ENCODE measurements around the gene SLC13A3.

Gene SLC13A3

GRCh38 chr20:46605978-46606816 is 45.1 kb downstream of the SLC13A3 start:
- DNase-seq (ENCODE audit: low read depth), result no peak

- no peak for DNase-seq (ENCODE audit: low read depth)
Observed at GRCh38 chr20:46605181-46605580, 46.1 kb downstream of the SLC13A3 start.

- DNase-seq (ENCODE audit: low read depth), result no peak
Observed at GRCh38 chr20:46604551-46605133, 46.6 kb downstream of the SLC13A3 start.

- DNase-seq (ENCODE audit: low read depth), result no peak
Observed at GRCh38 chr20:46602429-46602828, 48.8 kb downstream of the SLC13A3 start.

GRCh38 chr20:46601603-46602122 is 49.6 kb downstream of the SLC13A3 start:
- no peak for DNase-seq (ENCODE audit: low read depth)

- no peak for DNase-seq (ENCODE audit: low read depth)
Observed at GRCh38 chr20:46600286-46600752, 50.9 kb downstream of the SLC13A3 start.

- no peak for DNase-seq (ENCODE audit: low read depth)
Observed at GRCh38 chr20:46599227-46599987, 51.9 kb downstream of the SLC13A3 start.

GRCh38 chr20:46595933-46596332 is 55.3 kb downstream of the SLC13A3 start:
- DNase-seq (ENCODE audit: low read depth), result no peak

- no peak for DNase-seq (ENCODE audit: low read depth)
Observed at GRCh38 chr20:46594725-46595124, 56.5 kb downstream of the SLC13A3 start.

- no peak for DNase-seq (ENCODE audit: low read depth)
Observed at GRCh38 chr20:46592580-46593362, 58.5 kb downstream of the SLC13A3 start.

- no peak for DNase-seq (ENCODE audit: low read depth)
Observed at GRCh38 chr20:46590443-46590842, 60.8 kb downstream of the SLC13A3 start.

GRCh38 chr20:46588532-46589511 is 62.4 kb downstream of the SLC13A3 start:
- no peak for DNase-seq (ENCODE audit: low read depth)

GRCh38 chr20:46587986-46588385 is 63.3 kb downstream of the SLC13A3 start:
- DNase-seq (ENCODE audit: low read depth), result no peak

- no peak for DNase-seq (ENCODE audit: low read depth)
Observed at GRCh38 chr20:46586724-46587123, 64.5 kb downstream of the SLC13A3 start.

- DNase-seq (ENCODE audit: low read depth), result no peak
Observed at GRCh38 chr20:46584508-46584907, 66.8 kb downstream of the SLC13A3 start.

GRCh38 chr20:46583411-46584214 is 67.6 kb downstream of the SLC13A3 start:
- no peak for DNase-seq (ENCODE audit: low read depth)

GRCh38 chr20:46582648-46583047 is 68.6 kb downstream of the SLC13A3 start:
- DNase-seq (ENCODE audit: low read depth), result no peak

- no peak for DNase-seq (ENCODE audit: low read depth)
Observed at GRCh38 chr20:46581391-46581790, 69.9 kb downstream of the SLC13A3 start.

- no peak for DNase-seq (ENCODE audit: low read depth)
Observed at GRCh38 chr20:46580613-46581205, 70.5 kb downstream of the SLC13A3 start.

Measured in T follicular helper cell (primary cell).